GM23338 (cell line): ENCODE measurements around the gene HLCS.

Experiments used
- CREB1 ChIP-seq: fragments of 250-450 bp; sonication (Bioruptor Pico); IDR thresholded peaks from 2 replicates; pipeline ENCODE4 v1.5.0; 2020; ENCODE audit warnings: low read depth, mild to moderate bottlenecking, moderate library complexity
- CTCF ChIP-seq, 2 experiments: fragments of 200-600 bp in 1 of 2; sonication (generic) in 1 of 2; conservative IDR thresholded peaks; 2 replicates each; pipeline versions ENCODE4 v1.5.1 to v1.6.1; 2016 to 2017; ENCODE audit warnings: antibody characterized with exemption in 2 of 2, low read depth in 2 of 2, mild to moderate bottlenecking in 2 of 2, moderate library complexity in 1 of 2
- EZH2 ChIP-seq: fragments of 200-600 bp; sonication (generic); IDR thresholded peaks from one replicate; pipeline ENCODE4 v1.8.0; 2017; ENCODE audit warnings: antibody characterized with exemption, mild to moderate bottlenecking, low read depth; ENCODE audit not compliant: unreplicated experiment
- EZH2phosphoT487 ChIP-seq: fragments of 200-600 bp; sonication (generic); IDR thresholded peaks from one replicate; pipeline ENCODE4 v1.8.1; 2018; ENCODE audit warnings: antibody characterized with exemption; ENCODE audit not compliant: unreplicated experiment
- JUNB ChIP-seq: IDR thresholded peaks from one replicate; pipeline ENCODE4 v1.6.1; 2016; ENCODE audit warnings: antibody characterized with exemption; ENCODE audit not compliant: unreplicated experiment
- POLR2AphosphoS5 ChIP-seq: IDR thresholded peaks from 2 replicates; pipeline ENCODE4 v1.6.1; 2016; ENCODE audit warnings: antibody characterized with exemption, low read depth
- REST ChIP-seq: IDR thresholded peaks from one replicate; pipeline ENCODE4 v1.6.1; 2018; ENCODE audit warnings: antibody characterized with exemption; ENCODE audit not compliant: unreplicated experiment
- STAT1 ChIP-seq: IDR thresholded peaks from one replicate; pipeline ENCODE4 v1.6.1; 2016; ENCODE audit warnings: antibody characterized with exemption; ENCODE audit not compliant: unreplicated experiment
- ZNF114 ChIP-seq: fragments of 250-450 bp; sonication (Bioruptor Pico); IDR thresholded peaks from 2 replicates; pipeline ENCODE4 v1.5.0; 2020; ENCODE audit warnings: mild to moderate bottlenecking, moderate library complexity
- ZNF331 ChIP-seq: fragments of 250-450 bp; sonication (Bioruptor Pico); IDR thresholded peaks from 2 replicates; pipeline ENCODE4 v1.5.0; 2020; ENCODE audit warnings: low read depth, mild to moderate bottlenecking, moderate library complexity
- ZNF462 ChIP-seq: fragments of 250-450 bp; sonication (Bioruptor Pico); IDR thresholded peaks from 2 replicates; pipeline ENCODE4 v1.5.0; 2020; ENCODE audit warnings: mild to moderate bottlenecking, moderate library complexity
- TF ChIP-seq, protein P1 (sequence below): IDR thresholded peaks from 2 replicates; pipeline ENCODE4 v1.6.1; 2016; ENCODE audit warnings: antibody characterized with exemption

DNA sequence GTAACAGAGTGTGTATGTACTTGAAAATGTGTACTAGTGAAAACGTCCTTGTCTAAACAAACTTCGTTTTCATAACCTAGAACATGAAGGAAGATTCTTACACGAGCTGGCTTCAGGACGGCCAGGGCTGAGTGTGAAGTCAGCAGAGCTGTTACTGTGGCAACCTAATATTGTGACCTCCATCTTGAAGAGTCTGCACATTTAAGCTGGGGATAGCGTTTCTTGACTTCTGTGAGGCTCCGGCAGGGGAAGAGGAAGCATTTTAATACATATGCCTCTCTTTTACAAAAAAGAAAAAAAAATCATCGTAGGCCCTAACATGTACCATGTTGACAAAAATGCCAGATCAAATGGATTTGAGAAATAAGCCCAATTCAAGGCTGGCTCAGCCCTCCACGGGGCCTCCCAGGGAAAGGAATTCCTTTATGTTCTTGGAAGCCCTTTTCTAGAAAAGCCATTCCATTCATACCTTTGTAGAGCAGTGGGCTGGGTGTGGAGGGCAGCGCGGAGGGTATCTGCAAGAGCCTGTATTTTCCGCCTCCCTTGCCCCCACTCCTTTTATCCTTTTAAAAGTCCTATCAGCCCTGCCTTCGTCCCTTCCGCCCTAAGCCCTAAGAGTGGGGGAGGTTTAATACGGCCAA is 216.4 kb downstream of the HLCS start:
- TF ChIP-seq CTCF (conservative IDR thresholded peaks at IDR 0.05; ENCODE audit: low read depth in 2 of 2) (no peak), STAT1 (no peak), POLR2AphosphoS5 (no peak), CREB1 (CRISPR knock-in tag) (no peak), REST (no peak), EZH2 (no peak), EZH2phosphoT487 (no peak), JUNB (no peak), ZNF114 (no peak), ZNF462 (CRISPR knock-in tag) (no peak), ZNF331 (no peak)
- TF ChIP-seq, protein P1, sequence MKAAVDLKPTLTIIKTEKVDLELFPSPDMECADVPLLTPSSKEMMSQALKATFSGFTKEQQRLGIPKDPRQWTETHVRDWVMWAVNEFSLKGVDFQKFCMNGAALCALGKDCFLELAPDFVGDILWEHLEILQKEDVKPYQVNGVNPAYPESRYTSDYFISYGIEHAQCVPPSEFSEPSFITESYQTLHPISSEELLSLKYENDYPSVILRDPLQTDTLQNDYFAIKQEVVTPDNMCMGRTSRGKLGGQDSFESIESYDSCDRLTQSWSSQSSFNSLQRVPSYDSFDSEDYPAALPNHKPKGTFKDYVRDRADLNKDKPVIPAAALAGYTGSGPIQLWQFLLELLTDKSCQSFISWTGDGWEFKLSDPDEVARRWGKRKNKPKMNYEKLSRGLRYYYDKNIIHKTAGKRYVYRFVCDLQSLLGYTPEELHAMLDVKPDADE, result no peak
